ENCODE data around the gene ALG1. TPM values are rescaled to one million over a fixed set of nuclear protein-coding genes. Genes with fewer than 3 reads are reported as not detected.

ALG1 gene
- total RNA-seq, 1 experiment from 2014 or later: 29.1 TPM

DNA sequence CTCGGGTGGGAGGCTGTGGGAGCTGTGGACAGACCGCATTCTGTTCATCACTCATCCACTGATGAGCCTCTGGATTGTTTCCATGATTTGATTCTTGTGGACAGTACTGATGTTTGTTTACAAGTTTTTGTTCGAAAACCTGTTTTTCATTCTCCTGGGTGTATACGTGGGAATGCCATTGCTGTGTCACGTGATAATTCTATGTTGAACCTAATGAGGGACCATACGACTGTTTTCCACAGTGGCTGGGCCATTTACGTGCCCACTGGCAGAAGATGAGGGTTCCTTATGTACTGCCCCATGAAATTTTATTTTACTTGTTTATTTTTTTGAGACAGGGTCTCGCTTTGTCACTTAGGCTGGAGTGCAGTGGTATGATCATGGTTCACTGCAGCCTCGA, 2.6 kb upstream of the ALG1 start:
- Mint-ChIP-seq H3K36me3 (ENCODE audit: insufficient read depth, unreplicated experiment) (peaks cover 1% of the 10 kb centered on the region), H3K9me3 (ENCODE audit: unreplicated experiment) (no peaks in the 10 kb centered on the region), H3K4me3 (ENCODE audit: unreplicated experiment) (no peak overlapping the region), H3K4me1 (ENCODE audit: insufficient read depth, unreplicated experiment) (peaks cover 5% of the 10 kb centered on the region), H3K27me3 (ENCODE audit: insufficient read depth, unreplicated experiment) (peaks cover 13% of the 10 kb centered on the region), H3K27ac (ENCODE audit: low read depth, unreplicated experiment) (no peak overlapping the region)
- intact Hi-C loops (cut with micrococcal nuclease): no loop called here
- ChIA-PET POLR2A (no interaction called here), CTCF (no interaction called here)
- TF ChIP-seq, protein P1, sequence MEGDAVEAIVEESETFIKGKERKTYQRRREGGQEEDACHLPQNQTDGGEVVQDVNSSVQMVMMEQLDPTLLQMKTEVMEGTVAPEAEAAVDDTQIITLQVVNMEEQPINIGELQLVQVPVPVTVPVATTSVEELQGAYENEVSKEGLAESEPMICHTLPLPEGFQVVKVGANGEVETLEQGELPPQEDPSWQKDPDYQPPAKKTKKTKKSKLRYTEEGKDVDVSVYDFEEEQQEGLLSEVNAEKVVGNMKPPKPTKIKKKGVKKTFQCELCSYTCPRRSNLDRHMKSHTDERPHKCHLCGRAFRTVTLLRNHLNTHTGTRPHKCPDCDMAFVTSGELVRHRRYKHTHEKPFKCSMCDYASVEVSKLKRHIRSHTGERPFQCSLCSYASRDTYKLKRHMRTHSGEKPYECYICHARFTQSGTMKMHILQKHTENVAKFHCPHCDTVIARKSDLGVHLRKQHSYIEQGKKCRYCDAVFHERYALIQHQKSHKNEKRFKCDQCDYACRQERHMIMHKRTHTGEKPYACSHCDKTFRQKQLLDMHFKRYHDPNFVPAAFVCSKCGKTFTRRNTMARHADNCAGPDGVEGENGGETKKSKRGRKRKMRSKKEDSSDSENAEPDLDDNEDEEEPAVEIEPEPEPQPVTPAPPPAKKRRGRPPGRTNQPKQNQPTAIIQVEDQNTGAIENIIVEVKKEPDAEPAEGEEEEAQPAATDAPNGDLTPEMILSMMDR (IDR thresholded peaks at IDR 0.05; ENCODE audit: unreplicated experiment): no peak
- no peak for DNase-seq (ENCODE audit: unreplicated experiment)
- no TSS peak for BruUV-seq (replicated peaks)

DNA sequence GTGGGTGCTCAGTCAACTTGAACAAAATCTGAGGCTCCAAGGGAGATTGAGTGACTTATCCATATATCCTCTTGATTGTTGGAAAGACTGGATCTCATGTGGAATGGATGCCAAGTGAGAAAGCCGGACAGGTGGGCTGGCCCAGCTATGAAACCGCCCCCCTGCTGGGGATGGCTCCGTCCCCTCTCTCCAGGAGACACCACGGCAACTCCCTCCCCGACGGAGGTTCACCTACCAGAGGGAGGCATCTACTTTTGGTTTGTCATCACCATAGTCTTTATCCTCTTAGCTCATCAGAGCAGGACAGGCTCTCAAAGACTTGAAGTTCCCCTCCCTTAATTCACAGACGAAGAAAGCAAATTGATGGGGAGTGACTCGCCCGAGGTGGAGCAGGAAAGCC, 1.8 kb upstream of the ALG1 start:
- Mint-ChIP-seq H3K4me3 (ENCODE audit: unreplicated experiment) (no peak overlapping the region), H3K27ac (ENCODE audit: low read depth, unreplicated experiment) (no peak overlapping the region), H3K4me1 (ENCODE audit: insufficient read depth, unreplicated experiment) (peaks cover 5% of the 10 kb centered on the region), H3K9me3 (ENCODE audit: unreplicated experiment) (no peaks in the 10 kb centered on the region), H3K27me3 (ENCODE audit: insufficient read depth, unreplicated experiment) (peaks cover 11% of the 10 kb centered on the region), H3K36me3 (ENCODE audit: insufficient read depth, unreplicated experiment) (peaks cover 9% of the 10 kb centered on the region)
- BruUV-seq (replicated peaks): no TSS peak
- ChIA-PET POLR2A (interaction anchor here (3.0 kb wide), 1 partner anchor 36 kb away, joined by 13 read pairs; the partner anchor contains the start of gene NAGPA), CTCF (interaction anchor here (0.6 to 1.6 kb wide), 5 partner anchors 8 to 158 kb away, joined by 3 to 5 read pairs (median 3); no protein-coding TSS in a partner anchor)
- no peak for DNase-seq (ENCODE audit: unreplicated experiment)
- TF ChIP-seq, protein P1 (IDR thresholded peaks at IDR 0.05; ENCODE audit: unreplicated experiment): no peak
- intact Hi-C loops (cut with micrococcal nuclease): no loop called here

DNA sequence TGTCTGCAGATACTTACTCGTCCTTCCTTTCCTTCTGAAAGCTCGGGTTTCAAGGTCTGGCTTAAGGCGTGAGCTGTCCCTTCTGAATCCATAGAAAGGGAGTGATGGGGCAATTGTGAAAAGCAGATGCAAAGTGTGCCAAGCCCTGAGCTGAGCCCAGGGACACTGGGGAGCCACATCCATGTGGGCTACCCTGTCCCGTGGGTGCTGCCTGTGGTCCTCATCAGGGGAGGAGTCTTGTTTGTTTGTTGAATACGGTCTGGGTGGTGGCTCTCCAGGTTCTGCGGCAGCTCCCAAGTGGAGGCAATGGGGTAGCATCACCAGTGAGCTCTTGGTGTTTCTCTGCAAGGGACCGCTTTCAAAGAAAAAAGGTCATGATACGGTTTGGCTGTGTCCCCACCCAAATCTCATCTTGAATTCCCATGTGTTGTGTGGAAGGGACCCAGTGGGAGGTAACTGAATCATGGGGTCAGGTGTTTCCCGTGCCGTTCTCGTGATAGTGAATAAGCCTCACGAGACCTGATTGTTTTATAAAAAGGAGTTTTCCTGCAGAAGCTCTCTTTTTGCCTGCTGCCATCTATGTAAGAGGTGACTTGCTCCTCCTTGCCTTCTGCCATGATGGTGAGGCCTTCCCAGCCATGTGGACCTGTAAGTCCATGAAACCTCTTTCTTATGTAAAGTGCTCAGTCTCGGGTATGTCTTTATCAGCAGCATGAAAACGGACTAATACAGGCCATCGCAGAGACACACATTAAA, 1.0 kb upstream of the ALG1 start:
- ChIA-PET CTCF (interaction anchor here (0.6 to 1.6 kb wide), 5 partner anchors 9 to 159 kb away, joined by 3 to 4 read pairs (median 3); no protein-coding TSS in a partner anchor), POLR2A (interaction anchor here (0.5 to 3.0 kb wide), 2 partner anchors 37 to 205 kb away, joined by 3 to 13 read pairs; partner anchors contain the start of gene NAGPA)
- Mint-ChIP-seq H3K9me3 (ENCODE audit: unreplicated experiment) (no peaks in the 10 kb centered on the region), H3K4me1 (ENCODE audit: insufficient read depth, unreplicated experiment) (peaks cover 5% of the 10 kb centered on the region), H3K27ac (ENCODE audit: low read depth, unreplicated experiment) (peak overlapping the region; percentile 94), H3K36me3 (ENCODE audit: insufficient read depth, unreplicated experiment) (peaks cover 17% of the 10 kb centered on the region), H3K27me3 (ENCODE audit: insufficient read depth, unreplicated experiment) (peaks cover 4% of the 10 kb centered on the region), H3K4me3 (ENCODE audit: unreplicated experiment) (peak overlapping the region; percentile 95)
- intact Hi-C loops (cut with micrococcal nuclease): no loop called here
- no TSS peak for BruUV-seq (replicated peaks)
- TF ChIP-seq, protein P1 (IDR thresholded peaks at IDR 0.05; ENCODE audit: unreplicated experiment): no peak
- no peak for DNase-seq (ENCODE audit: unreplicated experiment)

DNA sequence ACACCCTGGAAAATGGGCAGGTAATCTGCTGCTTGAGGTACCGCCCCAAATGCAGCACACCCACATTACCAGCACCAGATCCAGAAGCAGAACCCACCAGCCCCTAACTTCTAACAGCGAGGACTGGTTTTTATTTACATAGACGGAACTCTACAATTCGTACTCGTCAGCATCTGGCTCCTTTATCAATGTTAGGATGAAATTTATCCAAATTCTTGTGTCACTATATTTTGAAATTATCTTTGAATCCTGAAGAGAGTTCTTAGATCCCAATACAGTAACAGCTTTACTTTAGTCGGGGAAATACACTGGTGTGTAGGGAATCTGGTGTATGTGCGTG, 332 bp upstream of the ALG1 start:
- H3K27ac Mint-ChIP-seq (ENCODE audit: low read depth, unreplicated experiment): peak overlapping the region; percentile 94
- intact Hi-C loops (cut with micrococcal nuclease): no loop called here
- H3K27me3 Mint-ChIP-seq (ENCODE audit: insufficient read depth, unreplicated experiment): no peaks in the 10 kb centered on the region
- TSS peak; percentile 92 for BruUV-seq (replicated peaks)
- H3K4me3 Mint-ChIP-seq (ENCODE audit: unreplicated experiment): peak overlapping the region; percentile 95
- ChIA-PET POLR2A (interaction anchor here (0.5 to 3.0 kb wide), 4 partner anchors 27 to 337 kb away, joined by 3 to 13 read pairs (median 6); partner anchors contain the start of genes ANKS3, DNAAF8 and NAGPA), CTCF (interaction anchor here (1.1 to 1.5 kb wide), 2 partner anchors 9 to 22 kb away, joined by 3 to 4 read pairs; no protein-coding TSS in a partner anchor)
- TF ChIP-seq, protein P1 (IDR thresholded peaks at IDR 0.05; ENCODE audit: unreplicated experiment): no peak
- H3K4me1 Mint-ChIP-seq (ENCODE audit: insufficient read depth, unreplicated experiment): peaks cover 5% of the 10 kb centered on the region
- peaks cover 24% of the 10 kb centered on the region for H3K36me3 Mint-ChIP-seq (ENCODE audit: insufficient read depth, unreplicated experiment)
- no peak for DNase-seq (ENCODE audit: unreplicated experiment)
- no peaks in the 10 kb centered on the region for H3K9me3 Mint-ChIP-seq (ENCODE audit: unreplicated experiment)
